LNCAP (cell line): ENCODE data around the gene HDAC4.
A peak's percentile ranks its signal among the peaks of the same experiment; 100 is the strongest.

Source experiments
- TF ChIP-seq, protein P1 (sequence below): fragments of 450-650 bp; IDR thresholded peaks from 2 replicates; pipeline ENCODE4 v1.5.1; 2017; ENCODE audit warnings: mild to moderate bottlenecking

HDAC4 gene

DNA sequence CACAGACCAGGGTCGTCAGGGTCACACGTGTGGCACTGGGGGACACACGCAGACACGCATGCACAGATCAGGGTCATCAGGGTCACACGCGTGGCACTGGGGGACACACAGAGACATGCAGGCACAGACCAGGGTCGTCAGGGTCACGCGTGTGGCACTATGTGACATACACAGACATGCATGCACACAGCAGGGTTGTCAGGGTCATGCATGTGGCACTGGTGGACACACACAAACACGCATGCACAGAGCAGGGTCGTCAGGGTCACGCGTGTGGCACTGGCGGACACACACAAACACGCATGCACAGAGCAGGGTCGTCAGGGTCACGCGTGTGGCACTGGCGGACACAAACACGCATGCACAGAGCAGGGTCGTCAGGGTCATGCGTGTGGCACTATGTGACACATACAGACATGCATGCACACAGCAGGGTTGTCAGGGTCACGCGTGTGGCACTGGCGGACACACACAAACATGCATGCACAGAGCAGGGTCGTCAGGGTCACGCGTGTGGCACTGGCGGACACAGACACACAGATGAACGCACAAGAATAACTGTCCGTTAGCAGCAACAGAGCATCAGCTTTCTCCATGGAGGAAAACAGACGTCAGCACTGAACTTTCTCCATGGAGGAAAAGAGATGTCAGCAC, 34.9 kb downstream of the HDAC4 start:
- TF ChIP-seq, protein P1, sequence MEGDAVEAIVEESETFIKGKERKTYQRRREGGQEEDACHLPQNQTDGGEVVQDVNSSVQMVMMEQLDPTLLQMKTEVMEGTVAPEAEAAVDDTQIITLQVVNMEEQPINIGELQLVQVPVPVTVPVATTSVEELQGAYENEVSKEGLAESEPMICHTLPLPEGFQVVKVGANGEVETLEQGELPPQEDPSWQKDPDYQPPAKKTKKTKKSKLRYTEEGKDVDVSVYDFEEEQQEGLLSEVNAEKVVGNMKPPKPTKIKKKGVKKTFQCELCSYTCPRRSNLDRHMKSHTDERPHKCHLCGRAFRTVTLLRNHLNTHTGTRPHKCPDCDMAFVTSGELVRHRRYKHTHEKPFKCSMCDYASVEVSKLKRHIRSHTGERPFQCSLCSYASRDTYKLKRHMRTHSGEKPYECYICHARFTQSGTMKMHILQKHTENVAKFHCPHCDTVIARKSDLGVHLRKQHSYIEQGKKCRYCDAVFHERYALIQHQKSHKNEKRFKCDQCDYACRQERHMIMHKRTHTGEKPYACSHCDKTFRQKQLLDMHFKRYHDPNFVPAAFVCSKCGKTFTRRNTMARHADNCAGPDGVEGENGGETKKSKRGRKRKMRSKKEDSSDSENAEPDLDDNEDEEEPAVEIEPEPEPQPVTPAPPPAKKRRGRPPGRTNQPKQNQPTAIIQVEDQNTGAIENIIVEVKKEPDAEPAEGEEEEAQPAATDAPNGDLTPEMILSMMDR: no peak

DNA sequence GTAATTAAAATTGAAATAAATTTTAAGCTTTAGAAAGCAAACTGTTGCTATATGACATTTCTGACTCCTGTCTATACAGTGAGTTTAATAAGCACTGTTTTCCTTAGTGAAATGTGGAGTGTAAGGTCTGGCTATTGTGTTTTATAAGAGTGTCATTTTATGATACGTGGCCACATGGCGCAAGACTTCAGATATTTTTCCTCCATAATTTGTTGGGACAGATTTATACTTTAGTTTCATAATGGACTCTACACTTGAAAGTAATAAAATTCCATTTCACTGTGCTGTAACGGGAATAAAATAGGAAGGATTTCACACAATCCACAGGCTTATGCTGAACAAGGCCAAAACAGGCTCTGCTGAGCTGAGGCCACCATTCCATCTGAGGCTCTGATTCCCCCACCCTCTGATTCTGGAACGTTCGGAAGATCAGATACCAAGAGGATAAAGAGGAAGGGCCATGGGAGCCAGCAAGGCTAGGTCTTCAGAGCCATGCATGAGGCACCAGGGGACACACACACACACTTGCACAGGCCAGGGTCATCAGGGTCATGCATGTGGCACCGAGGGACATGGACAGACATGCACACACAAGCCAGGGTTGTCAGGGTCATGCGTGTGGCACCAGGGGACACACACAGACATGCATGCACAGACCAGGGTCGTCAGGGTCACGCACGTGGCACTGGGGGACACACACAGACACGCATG, 35.6 kb downstream of the HDAC4 start:
- TF ChIP-seq, protein P1: no peak

DNA sequence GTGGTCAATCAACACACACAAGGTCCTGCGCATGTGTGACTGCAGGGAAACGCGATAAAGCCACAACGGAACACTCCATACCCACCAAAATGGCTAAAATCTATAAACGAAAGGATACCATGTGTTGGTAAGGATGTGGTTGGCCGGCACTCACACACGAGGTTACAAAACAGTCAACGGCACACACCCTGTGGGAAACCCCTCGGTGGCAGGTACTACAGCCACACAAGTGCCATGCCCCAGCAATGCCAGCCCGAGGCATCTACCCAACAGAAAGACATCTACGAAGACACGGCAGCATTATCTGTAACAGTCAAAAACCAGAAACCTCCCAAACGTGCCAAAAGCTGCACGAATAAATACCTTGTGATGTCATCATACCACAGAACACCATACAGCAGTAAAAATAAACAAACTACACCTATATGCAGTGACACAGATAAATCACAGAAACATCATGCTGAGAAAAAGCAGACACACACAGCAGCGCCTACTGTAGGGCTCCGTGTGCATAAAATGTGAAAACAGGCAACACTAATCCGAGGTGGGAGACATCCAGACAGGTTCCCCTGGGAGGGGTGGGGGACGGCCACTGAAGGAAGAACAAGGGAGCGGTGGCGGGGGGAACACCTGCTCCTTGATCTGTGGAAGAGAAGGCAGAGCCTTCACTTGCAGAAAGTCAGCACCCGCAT, 36.7 kb downstream of the HDAC4 start:
- TF ChIP-seq, protein P1: peak; percentile 34; the same call in 1 of the 2 replicates

DNA sequence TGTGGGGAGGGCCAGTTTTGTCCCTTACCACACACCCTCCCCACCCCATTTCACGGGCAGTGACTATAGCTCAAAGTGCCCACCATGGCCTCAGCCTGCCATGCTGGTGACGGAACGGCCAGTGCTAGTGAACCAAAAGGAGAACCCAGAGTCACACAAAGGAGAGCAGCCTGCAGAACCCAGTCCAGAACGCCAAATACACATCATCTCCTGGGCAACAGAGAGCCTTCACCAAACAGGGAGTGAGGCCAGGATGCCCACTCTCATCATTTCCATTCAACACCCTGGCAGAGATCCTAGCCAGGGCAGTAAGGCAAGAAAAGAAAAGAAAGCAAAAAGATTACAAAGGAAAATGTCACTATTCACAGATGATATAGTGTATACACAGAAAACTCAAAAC, 38.3 kb downstream of the HDAC4 start:
- TF ChIP-seq, protein P1: no peak

DNA sequence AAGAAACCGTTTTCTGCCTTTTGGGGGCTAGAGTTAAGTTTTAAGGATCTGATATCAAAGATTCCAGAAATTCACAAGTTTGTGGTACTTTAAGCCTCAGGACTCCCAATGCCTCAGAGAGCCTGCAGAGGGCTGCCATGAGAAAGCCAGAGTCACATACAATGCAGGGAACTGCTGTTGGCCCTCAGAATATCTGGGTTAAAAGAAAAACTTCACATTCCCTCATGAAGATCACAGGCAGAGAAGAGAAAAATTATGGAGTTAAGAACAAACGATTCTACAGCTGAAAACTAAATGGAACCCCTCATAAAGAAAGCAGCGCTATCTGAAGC, 39.5 kb downstream of the HDAC4 start:
- TF ChIP-seq, protein P1: no peak

DNA sequence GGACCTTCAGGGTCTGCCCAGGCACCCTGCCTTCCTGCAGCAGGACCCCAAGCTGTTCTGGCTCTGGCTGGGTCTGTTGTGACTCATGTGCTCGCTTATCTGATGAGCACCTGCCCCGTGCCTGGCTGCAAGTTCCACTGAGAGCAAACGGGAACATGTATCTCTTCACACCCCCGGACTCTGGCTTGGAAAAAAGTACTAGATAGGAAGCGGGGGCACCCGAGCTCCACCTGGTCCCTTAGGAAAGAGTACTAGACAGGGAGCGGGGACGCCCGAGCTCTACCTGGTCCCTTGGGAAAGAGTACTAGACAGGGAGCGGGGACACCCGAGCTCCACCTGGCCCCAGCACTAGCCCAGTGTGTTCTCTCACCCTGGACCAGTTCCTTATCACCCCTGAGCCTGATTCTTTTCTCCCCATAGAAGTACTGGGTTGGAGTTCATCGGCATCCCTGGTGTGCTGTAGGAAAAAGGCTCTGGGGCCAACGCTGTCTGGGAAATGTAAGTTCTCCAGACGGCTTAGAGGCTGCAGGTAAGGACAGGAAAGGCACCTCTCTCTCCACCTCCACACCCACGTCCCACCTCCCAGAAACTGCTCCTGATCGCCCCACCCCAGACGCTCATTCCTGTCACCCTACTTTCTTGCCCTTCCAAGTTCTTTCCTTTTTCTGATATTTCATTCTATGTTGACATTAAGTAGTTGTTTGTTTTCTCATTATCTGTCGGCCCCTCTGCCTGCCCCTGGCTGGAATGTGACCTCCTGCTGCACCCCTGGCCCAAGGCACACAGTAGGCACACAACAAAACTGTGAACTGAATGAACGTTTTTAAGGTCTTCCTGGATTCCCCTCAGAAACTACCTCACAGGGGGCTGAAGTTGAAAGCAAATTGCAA, 40.2 kb downstream of the HDAC4 start:
- TF ChIP-seq, protein P1: no peak

DNA sequence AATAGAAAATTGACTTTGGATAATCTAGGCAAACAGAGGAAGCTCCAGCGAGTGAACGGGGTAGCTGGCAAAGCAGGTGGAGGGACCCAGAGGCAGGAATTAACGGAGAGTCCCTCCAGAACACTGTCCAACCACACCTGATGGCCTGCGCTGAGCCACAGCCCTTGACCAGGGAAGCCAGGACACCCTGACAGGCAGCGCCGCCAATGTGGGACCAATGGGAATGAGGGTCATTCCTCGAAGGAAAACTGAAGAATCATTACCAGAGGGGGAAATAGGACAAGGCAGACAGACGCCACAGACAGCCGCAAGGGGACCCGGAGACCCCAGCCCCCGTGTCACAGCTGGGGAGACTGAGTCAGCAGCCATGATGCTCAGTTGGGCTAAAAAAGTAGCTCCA, 40.8 kb downstream of the HDAC4 start:
- TF ChIP-seq, protein P1: no peak
